Measurements from ENCODE around the gene CST4.

DNA sequence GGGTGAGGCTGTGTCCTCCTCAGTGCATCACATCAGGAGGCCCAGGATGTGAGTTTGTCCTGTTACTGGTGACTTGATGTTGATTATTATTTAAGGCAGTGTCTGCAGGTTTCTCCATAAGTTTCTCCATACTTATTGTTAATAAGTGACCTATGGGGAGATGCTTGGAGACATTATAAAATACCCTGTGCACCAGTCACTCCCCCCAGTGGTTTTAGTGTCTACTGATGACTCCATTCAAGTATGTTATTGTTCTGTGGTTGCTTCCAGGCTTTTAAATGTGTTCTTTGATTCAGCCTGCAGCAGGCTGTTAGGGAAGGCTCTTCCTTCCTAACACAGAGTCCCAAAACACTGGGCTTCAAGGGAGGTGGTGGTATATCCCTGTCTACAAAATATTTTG, 36.5 kb downstream of the CST4 start:
- TF ChIP-seq EZH2 (IDR thresholded peaks at IDR 0.05; ENCODE audit: borderline replicate concordance, insufficient read depth, low read depth, low read length, poor library complexity, severe bottlenecking): no peak
- TF ChIP-seq, protein P1, sequence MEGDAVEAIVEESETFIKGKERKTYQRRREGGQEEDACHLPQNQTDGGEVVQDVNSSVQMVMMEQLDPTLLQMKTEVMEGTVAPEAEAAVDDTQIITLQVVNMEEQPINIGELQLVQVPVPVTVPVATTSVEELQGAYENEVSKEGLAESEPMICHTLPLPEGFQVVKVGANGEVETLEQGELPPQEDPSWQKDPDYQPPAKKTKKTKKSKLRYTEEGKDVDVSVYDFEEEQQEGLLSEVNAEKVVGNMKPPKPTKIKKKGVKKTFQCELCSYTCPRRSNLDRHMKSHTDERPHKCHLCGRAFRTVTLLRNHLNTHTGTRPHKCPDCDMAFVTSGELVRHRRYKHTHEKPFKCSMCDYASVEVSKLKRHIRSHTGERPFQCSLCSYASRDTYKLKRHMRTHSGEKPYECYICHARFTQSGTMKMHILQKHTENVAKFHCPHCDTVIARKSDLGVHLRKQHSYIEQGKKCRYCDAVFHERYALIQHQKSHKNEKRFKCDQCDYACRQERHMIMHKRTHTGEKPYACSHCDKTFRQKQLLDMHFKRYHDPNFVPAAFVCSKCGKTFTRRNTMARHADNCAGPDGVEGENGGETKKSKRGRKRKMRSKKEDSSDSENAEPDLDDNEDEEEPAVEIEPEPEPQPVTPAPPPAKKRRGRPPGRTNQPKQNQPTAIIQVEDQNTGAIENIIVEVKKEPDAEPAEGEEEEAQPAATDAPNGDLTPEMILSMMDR (IDR thresholded peaks at IDR 0.05): no peak
